CD4-positive, alpha-beta T cell treated with Interleukin-1 beta for 1 hour (primary cell): ENCODE measurements around the gene ACAA1.

ENCODE experiments used
- DNase-seq, 2 donors: peaks; one replicate each; pipeline ENCODE4 v3.0.0-alpha.2; 2020 to 2022

The ACAA1 gene

GRCh38 chr3:38117748-38118420 lies 19.0 kb downstream of the ACAA1 start:
- DNase-seq = peak; percentile 74 to 77

DNA sequence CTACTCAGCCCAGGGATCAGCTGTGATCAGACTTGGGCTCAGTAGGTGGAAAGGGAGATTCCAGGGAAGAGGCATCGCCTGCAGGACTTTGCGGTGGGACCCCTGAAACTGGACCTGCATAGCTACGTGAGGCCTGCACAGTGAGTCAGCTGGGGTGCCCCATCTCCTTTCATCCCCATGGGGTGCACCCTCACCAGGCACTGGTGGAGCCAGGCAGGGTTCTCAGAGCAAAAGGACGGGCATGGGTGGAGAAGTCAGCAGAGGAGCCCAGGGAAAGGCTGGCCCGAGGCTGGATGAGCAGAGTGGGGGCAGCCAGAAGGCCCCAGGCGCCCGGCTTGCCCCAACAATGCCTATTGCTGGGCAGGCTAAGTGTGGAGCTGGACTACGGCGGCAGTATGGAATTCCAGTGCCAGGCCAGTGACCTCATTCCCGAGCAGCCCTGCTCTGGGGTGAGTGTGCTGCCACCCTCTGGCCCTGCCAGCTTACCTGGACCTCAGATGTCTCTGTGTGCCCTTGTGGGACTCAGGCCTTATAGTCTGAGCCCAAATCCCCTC lies 19.7 kb downstream of the ACAA1 start:
- no peak for DNase-seq

DNA sequence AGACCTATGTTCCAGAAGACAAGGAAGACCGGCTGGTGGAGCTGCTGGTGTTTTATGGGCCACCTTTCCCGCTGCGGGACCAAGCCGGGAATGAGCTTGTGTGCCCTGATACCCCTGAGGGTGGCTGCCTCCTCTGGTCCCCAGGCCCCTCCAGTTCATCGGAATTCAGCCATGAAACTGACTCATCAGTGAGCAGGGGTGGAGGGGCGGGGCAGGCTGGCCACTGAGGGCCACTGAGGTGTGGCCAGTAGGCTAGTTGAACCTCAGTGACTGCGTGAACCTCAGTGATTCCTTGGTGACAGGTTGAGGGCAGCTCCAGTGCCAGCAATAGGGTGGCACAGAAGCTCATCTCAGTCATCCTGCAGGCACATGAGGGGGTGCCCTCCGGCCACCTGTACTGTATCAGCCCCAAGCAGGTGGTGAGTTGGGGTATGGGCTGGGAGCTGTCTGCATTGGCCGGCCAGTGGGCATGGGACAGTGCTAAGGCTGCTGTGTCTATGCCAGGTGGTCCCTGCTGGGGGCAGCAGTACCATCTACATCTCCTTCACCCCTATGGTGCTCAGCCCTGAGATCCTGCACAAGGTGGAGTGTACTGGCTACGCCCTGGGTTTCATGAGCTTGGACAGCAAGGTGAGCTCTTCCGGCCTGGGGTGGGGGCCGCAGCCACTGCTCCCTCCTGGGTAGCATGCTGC lies 20.3 kb downstream of the ACAA1 start:
- no peak for DNase-seq

DNA sequence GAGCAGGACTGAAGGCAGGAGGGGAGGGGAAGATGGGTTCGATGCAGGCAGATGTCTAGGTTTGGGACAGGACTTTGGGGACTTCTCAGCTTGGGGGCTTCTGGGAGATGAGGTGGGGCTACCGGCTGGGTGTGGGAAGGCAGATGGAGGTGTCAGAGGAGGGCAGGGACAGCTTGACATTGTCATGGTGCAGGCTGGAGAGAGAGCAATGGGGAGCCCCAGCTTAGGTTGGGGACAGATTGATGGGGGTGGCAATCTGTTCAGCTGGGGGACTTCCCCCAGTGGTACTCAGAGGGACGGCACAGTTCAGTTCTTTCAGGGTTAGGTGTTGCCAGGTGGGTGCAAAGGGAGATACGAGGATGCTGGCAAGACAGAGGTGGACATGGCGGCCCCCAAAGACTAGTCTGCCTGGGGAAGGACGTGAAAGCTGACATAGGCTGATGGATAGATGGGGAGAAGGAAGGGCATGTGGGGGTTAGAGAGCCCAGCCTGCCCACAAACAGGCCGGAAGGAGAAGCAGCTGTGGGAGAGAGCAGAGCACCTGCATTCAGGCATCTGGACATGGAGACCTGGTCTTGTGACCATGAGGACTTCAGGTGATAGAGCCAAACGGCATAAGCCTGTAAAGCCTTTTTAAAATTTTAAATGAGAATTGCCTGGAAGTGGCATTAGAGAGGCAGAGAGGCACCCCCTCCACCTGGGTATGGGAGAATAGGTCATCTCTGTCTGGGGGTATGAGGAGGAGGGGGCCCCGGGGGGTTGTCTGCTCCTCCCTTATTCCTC lies 21.1 kb downstream of the ACAA1 start:
- DNase-seq = no peak

GRCh38 chr3:38114875-38115644 lies 21.9 kb downstream of the ACAA1 start:
- DNase-seq = no peak

DNA sequence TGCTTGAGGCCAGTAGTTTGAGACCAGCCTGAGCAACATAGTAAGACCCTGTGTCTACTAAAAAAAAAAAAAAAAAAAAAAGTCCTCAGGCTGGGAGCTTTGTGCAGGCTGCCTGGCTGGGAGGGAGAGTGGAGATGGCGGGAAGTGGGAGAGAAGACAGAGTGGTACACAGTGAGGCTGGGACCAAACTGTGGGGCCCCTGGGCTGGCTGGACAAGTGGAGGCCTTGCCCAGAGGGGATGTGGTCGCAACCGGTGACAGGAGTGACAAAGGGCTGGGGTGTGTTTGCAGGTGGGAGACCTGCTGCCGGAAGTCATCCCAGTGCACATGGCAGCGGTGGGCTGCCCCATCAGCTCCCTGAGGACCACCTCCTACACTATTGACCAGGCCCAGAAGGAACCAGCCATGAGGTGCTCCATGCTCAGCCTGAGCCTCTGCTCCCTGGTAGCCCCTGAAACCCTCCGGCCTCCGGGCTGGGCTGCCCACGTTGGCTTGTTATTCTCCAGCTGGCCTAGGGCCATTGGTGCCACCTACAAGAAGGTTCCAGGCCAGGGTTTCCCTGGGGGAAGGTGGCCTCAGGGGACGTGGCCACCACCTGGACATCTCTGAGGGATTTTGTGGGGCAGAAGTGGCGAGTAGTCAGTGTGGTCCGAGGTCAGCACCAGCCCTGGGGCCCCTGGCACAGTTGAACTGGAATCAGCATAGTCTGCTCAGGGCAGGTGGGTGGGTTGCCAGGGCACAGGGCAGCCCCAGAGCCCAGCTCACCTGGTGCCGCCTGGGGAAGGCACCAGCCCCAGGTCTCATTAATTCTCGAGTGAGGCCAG lies 22.7 kb downstream of the ACAA1 start:
- DNase-seq = no peak

DNA sequence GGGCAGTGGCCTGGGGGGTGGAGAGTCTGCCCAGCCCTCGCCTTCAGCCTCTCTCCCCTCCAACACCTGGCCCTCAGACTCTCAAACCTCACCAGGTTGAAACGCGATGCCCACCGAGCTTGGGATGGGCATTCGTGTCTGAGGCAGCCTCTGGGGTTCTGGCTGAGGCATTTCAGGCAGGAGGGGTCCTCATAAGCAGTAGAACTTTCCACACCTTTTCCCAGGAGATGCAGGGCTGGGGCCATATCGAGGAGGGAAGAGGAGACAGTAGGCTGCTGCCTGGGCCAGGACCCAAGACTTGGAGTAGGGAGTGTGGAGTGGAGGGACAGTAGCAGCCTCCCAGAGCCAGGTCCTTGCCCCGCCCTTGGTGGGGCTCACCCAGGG lies 24.6 kb downstream of the ACAA1 start:
- DNase-seq = no peak

DNA sequence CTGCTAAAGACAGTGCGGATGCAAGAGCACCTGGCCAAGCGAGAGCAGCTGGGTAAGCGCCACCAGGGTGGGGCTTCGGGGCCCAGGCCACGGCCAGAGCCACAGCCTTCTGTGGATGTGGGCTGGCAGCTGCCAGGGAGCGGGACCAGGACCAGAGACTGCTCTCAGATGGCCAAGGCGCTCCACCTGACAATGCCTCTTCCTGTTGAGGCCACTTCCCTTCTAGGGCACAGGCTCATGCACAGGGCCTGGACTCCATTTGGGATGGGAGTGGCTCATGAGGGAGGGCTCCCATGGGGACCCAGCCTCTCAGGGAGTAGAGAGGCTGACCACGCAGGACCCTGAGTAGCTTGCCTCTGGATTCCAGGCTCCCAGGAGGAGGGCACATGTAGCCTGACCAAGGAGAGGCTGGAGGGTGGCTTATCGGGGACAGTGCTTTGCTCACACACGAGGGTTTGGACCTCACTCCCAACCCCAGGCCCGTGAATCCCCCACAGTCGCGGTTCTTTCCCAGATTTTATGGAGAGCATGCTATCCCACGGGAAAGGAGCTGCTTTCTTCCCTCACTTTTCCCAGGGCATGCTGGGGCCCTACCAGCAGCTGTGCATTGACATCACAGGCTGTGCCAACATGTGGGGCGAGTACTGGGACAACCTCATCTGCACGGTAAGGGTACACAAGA lies 25.1 kb downstream of the ACAA1 start:
- no peak for DNase-seq

DNA sequence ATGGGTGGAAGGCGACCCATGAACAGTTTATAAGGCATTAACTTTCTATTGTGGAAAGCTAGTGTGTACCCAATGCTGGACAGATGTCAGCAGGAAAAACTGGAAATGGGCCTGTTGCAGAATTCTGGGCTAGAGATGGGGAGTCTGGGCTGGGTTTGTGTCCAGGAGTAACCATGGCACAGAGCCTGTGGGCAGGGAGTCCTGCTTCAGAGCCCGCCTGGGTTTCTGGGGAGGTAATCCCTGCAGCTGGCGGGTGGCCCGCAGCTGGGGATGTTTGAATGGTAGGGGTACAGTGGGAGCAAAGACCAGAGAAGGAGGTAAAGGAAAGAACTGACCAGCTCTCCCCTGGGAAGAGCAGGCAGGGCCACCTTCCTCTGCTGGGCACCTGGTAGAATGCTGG lies 25.7 kb downstream of the ACAA1 start:
- no peak for DNase-seq

DNA sequence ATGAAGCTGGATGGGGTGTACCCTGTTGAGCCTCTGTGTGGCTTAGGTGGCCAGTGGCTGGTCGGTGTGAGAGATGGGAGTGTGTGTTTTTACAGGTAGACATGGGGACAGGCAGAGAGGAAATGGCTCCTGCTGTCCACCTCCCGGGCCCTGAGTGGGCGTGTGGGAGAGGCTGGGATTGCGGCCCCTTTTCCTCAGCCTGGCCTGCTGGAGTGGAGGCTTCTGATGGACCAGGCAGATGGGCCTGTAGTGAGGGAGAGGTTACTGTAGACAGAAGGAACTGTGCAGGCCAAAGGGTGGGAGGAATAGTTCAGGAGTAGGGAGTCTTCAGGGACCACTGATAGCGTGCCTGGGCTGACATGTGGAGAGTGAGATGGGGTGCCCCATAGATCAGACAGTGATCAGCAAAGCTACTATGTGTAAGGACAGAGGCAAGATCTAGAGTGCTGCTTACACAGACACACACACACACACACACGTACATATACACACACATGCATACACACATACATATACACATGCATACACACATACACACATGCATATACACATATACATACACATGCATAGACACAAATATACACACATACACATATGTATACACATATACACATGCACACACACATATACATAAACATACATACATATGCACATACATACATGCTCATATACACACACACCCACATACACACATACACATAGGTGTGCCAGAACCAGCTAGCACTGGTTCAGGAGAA lies 26.4 kb downstream of the ACAA1 start:
- no peak for DNase-seq

DNA sequence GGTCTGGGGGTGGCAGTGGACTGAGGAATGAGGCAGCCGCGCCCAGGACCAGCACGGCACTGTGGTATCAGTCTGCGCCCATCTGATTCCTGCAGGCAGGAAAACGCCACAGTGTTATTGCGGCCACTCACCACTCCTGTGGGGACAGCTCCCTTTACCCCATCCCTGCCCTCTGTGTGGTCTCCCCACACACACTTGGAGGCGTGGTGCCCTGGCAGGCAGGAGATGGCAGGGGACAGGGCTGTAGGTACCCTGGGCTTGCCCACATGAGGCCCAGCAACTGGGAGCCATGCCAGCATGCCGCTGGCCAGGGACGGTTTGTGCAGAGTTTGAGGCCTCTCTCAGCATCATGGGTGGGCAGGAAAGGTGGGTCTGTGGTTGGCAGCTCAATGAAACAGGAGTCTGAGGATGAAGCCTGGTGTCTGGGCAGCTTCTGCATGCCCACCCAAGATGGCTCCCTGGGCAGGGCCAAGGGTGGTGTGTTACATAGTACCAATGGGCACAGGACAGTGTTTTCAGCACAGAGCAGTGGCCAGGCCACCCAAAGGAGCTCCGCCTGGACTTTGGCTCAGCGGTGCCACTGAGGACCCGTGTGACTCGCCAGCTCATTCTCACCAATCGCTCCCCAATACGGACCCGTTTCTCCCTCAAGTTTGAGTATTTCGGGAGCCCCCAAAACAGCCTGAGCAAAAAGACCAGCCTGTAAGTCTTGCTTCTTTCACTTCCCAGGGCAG lies 27.2 kb downstream of the ACAA1 start:
- DNase-seq = no peak

- DNase-seq = no peak
Observed at GRCh38 chr3:38108649-38109579, 28.0 kb downstream of the ACAA1 start.

- DNase-seq = no peak
Observed at GRCh38 chr3:38107911-38108648, 28.8 kb downstream of the ACAA1 start.

DNA sequence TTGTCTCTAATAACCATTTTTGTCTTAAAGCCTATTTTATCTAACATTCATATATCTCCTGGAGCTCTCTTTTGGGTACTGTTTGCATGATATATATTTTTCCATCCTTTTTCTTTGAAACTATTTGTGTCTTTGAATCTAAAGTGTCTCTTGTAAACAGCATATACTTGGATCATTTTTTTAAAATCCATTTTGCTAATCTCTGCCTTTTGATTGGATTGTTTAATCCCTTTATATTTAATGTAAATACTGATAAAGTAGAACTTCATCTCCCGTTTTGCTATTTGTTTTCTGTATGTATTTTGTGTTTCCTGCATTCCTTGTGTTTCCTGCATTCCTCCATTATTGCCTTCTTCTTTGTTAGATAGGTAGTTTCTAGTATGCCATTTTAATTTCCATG lies 31.4 kb downstream of the ACAA1 start:
- DNase-seq = no peak

GRCh38 chr3:38102444-38102814 lies 34.5 kb downstream of the ACAA1 start:
- no peak for DNase-seq

GRCh38 chr3:38101811-38102443 lies 35.0 kb downstream of the ACAA1 start:
- DNase-seq = no peak

DNA sequence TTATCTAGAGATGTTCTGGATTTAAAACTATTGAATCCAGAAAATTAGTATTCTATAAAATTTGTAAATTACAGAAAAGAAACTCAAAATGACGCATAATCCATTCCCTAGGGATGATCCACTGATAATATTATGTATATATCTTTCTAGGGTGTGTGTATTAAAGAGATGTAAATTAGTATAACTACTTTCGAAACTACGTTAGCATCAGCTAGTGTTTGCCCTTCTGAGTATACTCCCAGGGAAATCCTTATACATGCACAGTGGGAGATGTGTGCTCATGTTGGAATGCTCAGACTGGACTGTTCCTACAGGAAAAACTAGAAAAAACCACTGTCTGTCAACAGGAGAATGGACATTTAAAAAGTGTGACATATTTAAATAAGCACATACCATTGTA lies 36.4 kb downstream of the ACAA1 start:
- DNase-seq = no peak

- DNase-seq = no peak
Observed at GRCh38 chr3:38099518-38099917, 37.4 kb downstream of the ACAA1 start.
